Hematopoietic multipotent progenitor cell (in vitro differentiated cells): ENCODE results near the gene CD81. TPM values are rescaled to one million over a fixed set of nuclear protein-coding genes. Genes with fewer than 3 reads are reported as not detected.
"Not testable (repeated sequence)": the region's sequence is repeated elsewhere in the genome, so short reads cannot be mapped to it uniquely, and the experiment has no call there.

Experiments used
- DNase-seq, 3 donors: peaks; one replicate each; pipeline ENCODE4 v3.0.0-alpha.2; 2011 to 2015; ENCODE audit warnings: low read depth in 2 of 3, low spot score in 2 of 3
- total RNA-seq: library from RNA; depleted of rRNA; stranded (reverse); fragments of >200 nt; gene quantifications from one replicate; pipeline ENCODE4 v1.2.3, GENCODE V29; 2012

CD81 gene
- total RNA-seq, 1 donor, result 294 TPM

DNA sequence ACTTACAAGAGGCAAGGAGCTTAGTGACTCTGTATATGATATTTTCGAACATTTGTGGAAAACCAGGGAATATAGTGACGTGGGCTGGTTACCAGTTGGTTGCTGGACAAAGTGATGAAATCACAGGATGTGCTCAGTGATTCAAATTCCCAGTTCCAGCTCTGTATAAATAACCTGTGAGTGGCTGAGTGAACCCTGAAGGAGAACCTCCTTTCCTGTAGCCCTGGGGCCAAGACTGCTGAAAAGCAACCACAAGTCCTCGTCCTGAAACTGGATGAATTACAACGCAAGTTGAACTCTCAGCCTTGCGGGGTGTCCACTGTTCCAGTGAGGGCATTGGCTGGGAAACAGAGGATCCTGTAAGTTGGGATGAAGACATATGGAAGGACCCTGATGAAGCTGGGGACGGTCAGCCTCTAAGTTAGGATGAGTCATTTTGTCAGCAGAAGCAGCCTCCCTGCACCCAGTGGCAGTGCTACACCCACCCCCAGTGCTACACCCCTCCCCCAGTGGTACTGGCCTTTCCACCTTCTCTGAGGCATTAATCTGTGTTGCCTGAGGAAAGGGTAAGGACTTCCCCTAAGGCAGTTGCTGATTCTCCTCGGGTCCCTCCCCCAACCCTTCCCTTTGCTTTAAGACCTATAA lies 22.0 kb upstream of the CD81 start:
- DNase-seq, result no peak

DNA sequence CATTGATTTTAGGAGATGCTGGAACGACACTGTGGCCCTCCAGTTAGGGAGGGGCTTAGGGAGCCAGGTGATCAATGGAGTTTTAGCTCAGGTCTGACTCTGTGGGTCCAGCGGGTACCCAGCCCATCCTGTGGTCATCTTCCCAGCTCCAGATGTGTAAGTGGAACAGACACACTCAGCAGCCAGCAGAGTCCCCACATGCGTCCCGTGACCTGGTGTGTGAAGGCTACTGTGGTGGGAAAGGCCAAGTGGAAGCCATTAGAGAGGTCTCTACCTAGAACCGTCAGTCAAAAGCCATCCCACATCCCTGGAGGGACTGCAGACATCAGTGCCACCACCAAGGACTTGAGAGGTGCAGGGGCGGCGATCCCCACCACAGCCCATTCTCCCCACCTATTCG lies 19.9 kb upstream of the CD81 start:
- DNase-seq, result no peak

DNA sequence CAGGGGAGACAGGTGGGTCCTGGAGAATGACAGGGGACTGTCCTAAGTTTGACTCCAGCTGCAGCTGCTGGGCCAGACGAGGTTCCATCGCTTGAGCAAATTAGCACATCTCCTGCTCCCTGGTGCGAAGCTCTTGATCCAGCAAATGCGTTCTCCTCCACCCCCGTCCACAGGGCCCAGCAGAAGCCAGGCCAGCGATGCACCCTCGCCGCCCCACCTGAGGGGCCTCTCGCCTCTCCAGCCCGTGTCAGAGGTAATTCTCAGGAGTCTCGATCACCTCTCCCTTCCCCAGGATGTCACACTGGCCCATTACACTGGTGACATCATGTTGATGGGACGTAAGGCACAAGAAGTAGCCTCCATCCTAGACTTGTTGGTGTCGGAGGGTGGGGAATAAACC lies 19.5 kb upstream of the CD81 start:
- DNase-seq, result not testable (repeated sequence)

DNA sequence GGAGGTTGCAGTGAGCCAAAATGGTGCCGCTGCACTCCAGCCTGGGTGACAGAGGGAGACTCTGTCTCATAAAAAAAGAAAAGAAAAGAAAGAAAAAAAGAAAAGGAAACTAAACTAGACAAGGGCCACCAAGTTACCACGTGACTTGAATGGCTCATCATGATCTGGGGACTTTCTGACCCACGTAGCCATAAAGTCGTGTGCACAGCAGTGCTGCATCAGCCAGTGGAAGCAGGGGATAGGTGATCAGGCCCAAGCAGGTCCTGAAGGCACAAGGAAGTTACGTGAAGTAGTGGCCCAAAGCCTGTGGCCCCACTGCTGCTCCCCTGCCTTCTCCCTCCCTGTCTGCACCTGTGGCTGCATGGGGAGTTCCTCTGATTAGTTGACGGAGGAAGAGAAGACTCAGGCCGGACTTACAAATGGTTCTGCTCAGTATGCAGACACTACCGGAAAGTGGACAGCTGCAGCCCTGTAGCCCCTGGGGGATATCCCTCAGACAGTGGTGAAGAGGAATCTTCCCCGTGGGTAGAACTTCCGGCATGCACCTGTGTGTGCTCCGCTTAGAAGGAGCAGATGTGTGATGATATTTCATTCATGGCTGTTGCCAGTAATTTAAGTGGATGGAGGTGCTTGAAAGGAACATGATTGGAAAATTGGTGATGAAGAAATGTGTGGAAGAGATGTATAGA lies 18.2 kb upstream of the CD81 start:
- DNase-seq, result no peak

DNA sequence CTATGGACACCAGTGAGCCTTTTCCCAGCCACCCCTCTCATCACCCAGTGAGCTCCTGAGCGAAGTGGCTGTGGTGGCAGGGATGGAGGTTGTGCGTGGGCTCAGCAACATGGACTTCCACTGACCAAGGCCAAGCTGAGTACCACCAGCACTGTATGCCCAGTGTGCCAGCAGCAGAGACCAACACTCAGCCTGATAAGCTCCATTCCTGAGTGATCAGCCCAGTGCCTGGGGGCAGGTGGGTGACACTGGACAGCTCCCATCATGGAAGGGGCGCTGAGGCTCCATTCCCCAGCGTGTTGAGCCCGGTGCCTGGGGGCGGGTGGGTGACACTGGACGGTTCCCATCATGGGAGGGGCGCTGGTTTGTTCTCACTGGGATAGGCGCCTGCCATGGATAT lies 17.6 kb upstream of the CD81 start:
- no peak for DNase-seq

DNA sequence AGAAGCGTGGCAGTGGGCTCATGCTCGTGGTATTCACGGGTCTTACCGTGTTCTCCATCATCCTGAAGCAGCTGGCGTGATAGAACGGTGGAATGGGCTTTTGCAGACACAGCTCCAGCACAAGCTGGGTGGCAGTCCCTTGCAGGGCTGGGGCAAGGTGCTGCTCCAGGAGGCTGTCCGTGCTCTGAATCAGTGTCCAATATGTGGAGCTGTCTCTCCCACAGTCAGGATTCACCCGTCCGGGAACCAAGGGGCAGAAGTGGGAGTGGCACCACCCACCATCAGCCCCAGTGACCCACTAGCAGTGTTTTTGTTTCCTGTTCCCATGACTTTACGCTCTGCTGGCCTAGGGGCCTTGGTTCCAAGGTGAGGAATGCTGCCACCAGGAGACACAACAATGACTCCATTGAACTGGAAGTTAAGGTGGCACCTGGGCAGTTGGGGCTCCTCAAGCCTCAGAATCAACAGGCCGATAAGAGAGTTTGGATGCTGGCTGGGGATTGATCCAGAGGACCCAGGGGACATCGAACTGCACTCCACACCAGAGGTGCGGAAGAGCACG lies 16.9 kb upstream of the CD81 start:
- DNase-seq, result no peak

DNA sequence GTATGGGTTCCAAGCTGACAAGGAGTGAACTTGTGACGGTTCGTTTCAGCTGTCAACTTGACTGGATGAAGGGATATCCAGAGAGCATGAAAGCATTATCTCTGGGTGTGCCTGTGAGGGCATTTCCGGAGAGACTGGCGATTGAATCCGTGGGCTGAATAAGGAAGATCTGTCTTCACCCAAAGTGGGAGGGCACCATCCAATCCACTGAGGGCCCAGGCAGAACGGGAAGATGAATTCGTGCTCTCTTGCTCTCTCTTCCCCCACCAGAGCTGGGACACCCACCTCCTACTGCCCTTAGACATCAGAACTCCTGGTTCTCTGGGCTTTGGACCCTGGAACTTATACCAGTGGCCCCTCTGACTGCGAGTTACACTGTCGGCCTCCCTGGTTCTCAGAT lies 15.5 kb upstream of the CD81 start:
- no peak for DNase-seq

DNA sequence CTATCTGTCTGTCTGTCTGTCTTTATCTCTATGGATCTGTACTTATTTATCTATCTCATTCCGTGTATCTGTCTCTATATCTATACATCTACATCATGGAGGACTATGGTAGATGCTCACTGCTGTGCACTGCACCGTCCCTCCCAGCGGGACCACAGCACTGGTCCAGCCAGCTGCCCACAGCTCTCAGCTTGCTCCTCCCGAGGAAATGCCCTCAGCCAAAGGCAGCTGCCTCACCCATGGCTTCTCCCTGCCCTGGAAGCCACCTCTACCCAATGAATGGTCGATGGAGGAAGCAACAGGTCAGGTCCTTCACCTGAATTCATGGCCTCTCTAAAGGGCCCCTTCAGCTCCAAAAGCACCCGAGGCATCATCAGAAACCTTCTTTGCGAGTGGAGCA lies 14.7 kb upstream of the CD81 start:
- DNase-seq, result no peak

DNA sequence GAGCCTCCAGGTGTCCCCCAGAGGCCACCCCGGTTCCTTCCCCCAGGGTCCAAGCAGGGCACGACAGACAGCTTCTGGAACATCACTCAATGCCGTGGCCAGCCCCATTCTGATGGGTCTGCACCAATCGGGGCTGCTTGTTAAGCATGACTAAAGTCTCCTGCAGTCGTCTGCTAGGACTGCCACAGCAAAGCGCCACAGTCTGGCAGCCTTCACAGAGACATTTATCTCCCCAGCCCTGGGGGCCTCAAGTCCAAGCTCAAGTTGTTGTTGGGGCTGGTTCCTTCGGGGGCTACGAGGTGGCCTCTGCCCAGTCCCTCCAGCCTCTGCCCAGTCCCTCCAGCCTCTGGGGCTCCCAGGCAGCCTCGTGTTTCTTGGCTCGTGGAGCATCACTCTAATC lies 14.0 kb upstream of the CD81 start:
- DNase-seq, result no peak

DNA sequence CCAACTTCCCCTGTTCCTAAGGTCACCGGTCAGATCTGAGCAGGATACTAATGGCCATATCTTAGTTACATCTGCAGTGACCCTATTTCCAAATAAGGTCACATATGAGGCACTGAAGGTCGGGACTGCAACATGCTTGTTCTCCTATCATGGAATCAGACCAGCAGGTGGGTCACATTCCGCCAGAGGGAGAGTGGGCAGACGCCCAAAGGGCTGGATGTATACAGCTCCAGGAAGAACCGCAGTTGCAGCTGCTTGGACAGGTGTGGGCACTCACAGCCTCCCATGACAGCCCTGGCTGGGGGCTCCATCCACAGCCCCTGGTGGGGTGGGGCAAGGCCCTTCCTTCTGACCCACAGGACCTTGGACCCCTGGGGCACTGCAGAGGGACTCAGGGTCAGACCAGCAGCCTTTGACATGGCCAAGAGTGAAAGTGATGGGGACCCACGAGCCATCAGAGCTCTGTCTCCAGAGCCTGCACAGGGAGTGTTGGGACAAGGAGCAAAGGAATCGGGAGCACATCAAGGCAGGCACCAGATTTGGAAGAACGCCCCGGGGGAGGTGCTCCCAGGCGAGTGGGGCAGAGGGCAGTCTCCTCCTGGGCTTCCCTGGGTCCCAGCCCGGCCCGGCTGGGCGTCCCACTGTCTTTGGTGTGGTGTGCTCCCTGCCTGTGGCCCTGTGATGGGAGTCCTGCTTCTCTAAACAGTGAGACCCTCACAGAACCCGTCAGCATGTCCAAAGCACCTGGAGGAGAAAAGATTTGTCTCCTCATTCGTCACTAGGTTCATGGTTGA lies 13.3 kb upstream of the CD81 start:
- DNase-seq, result no peak

DNA sequence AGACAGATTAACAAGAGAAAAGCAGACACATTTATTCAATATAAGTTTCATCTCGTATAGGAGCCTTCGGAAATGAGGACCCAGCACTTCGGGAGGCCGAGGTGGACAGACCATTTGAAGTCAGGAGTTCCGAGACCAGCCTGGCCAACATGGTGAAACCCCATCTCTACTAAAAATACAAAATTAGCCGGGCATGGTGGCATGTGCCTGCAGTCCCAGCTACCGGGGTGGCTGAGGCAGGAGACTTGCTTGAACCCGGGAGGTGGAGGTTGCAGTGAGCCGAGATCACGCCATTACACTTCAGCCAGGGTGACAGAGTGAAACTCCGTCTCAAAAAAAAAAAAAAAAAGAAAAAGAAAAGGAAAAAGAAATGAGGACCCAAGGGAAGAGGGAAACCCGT lies 12.7 kb upstream of the CD81 start:
- DNase-seq, result not testable (repeated sequence)

DNA sequence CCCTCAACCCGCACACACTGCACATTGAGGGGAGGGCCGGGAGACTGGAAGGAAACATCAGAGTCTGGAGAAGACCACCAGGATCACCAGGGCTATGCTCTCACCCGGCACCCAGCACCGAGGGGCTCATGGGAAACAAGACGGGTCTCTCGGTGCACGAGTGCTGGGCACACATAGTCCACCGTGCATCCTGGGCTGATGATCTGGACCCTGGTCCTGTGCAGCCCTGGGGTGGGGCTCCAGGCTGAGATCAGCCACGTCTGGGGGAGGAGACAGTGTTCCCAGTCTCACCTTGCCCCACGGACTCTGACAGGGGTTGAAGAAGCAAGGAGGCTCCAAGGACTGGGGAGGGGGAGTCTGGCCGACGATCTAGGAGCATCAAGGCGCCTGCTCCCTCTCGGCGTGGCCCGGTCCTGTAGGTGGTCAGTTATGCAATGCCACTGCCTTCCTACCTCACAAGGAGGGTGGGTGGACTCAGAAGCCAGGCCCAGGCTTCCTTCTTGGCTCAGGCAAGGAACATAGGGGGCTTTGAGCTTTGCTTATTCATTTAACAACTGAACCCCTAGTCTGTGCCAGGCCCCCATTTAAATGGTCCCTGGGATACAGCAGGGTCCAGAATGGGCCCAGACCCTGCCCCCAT lies 11.4 kb upstream of the CD81 start:
- no peak for DNase-seq

DNA sequence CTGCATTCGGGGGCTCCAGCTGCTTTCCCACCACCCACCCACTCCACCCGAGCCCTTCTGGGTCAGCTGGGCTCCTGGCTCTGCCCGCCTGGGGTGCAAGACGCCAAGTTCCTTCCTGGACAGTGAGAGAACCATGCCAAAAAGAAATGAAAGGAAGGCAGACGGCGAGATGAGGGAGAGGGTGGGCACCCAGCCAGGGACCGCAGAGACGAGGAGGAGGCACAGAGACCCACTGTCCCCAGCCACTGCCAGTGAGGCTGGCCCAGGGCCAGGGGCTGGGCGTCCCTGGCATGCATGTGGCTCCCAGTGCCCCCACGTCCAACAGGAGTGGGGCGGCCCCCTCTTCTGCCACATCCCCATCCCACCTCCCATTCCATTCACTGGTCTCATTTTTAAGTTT lies 10.8 kb upstream of the CD81 start:
- DNase-seq, result peak in 2 of 3 donors; percentile 29 to 62

DNA sequence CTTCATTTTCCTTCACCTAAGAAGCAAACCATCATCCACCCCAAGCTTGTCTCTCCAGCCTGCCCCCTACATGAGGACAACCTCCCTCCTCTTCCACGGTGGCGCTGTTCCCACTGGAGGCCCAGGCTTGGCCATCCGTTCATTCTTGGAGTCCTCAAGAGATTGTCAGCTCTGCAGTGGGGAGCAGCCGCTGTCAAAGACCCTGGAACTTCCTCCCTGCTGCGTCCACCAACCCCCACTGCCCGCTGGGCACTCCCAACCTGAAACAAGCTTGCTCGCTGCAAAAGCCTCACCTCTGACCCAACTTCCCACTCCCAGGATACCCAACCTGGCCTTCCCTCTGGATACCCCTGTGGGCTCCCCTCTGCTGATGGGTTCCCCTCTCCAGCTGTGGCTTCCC lies 10.4 kb upstream of the CD81 start:
- DNase-seq, result no peak

DNA sequence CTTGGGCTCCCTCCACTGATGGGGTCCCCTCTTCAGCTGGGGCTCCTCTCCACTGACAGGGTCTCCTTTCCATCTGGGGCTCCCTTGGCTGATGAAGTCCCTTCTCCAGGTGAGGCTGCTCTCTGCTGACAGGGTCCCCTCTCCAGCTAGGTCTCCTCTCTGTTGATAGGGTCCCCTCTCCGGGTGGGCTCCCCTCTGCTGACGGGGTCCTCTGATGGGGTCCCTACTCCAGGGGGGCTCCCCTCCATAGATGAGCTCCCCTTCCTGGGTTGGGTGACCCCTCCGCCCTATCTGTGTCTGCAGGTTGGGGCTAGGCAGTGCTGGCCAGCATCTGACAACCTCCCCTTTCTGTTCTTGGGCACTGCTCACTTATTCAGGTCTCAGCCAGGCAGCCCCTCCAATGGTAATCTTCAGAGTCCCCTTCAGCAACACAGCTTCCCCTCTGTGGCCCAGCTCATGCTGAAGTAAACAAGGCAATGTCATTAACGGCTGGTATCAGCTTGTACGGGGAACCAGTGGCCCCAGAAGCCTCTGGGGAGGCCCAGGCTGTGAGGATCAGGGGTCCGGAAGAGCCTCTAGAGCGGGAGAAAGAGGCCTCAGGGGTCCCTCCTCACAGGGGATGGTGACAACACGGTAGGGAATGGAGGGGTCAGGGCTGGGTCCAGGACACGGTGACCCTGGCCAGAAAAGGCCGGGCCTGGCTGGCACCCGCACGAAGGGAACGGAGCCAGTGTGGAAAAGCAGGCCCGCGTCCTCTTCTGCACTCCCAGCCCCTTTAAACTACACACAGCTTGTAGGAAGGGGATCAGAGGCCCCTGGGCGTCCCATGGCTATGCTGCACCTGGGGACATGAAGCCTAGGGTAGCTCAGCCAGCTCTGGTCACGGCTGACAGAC lies 9.6 kb upstream of the CD81 start:
- no peak for DNase-seq

DNA sequence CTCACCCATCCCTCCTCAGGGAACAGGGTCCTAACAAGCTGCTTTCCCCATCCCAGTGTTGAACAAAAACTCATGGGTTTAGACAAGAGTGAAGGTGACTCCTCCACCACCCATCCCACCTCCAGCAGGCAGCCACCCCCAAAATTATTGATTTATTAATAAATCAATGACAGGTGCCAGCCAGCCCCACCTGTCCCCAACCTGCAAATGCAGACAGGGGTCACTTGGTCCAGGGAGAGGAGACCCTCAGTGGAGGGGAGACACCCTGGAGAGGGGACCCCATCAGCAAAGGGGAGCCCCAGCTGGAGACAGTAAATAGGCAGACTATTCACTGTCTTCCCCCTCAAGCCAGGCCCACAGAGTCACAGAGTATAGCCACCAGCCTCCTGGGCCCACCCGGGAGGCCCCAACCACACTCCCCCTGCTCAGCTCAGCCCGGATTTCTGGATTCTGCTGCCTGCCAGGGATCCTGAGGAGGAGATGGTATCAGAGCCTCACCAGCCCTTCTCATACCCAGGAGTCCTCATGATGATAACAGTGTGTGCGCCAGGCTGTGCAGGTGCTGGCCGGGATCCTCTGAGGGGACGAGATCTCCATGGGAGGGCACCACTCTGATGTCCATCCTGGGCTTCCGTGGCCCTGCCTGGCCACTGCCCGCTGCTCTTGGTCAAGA lies 8.8 kb upstream of the CD81 start:
- DNase-seq, result no peak

DNA sequence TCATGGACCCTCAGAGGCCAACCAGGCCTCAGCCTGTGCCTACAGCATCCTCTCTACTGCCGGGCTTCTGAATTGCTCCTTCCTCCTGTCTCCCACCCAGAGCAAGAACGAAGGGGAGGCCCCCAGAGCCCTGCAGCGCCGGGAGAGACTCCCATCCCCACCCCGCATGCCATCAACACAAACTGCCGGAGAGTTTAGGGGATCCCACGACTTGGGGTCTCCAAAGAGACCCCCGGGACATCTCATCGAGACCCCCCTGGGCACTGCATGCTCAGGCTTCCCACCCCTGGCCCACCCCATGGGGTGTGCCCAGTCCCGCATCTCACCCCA lies 8.3 kb upstream of the CD81 start:
- DNase-seq, result no peak

DNA sequence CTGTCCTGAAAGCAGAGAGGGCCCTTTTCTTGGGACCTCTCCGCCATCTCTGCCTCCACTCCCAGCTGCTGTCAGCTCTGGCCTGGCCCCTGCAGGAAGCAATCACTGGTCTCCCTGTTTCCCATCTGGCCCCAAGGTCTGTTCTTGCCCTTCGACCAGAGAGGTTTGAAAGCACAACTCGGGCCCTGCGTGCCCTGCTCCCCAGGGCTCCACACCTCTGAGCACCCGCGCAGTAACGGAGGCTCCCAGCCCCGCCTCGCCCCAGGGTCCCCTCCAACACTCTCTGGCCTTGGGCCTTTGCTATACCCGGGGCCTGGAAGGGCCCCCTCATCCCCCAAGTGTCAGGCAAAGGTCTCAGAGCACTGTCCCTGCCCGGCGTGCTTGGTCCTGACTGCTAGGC lies 7.8 kb upstream of the CD81 start:
- DNase-seq, result no peak

DNA sequence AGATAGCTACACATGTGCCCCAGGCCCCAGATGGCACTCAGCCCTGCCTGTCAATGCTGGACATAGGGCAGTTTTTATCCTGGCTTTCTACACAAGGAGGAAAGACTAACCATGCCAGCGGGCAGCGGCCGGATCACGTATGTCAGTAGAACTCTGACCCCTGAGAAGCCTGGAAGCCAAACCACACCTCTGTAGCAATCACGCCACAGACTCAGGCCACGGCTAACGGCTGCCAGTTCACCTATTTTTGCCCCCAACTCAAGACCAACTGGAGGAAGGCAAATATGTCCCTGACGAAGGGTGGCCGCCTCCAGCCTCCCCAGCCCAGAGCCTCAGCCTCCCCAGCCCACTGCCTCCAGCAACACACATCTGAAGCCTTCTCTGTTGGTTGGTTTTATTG lies 7.2 kb upstream of the CD81 start:
- no peak for DNase-seq
